ENCODE results near the gene FDXR. TPM values are rescaled to one million over a fixed set of nuclear protein-coding genes. Genes with fewer than 3 reads are reported as not detected.
"Not testable (repeated sequence)": the region's sequence is repeated elsewhere in the genome, so short reads cannot be mapped to it uniquely, and the experiment has no call there.

FDXR gene
- total RNA-seq, 1 donor from 2014 or later = 30.6 TPM

DNA sequence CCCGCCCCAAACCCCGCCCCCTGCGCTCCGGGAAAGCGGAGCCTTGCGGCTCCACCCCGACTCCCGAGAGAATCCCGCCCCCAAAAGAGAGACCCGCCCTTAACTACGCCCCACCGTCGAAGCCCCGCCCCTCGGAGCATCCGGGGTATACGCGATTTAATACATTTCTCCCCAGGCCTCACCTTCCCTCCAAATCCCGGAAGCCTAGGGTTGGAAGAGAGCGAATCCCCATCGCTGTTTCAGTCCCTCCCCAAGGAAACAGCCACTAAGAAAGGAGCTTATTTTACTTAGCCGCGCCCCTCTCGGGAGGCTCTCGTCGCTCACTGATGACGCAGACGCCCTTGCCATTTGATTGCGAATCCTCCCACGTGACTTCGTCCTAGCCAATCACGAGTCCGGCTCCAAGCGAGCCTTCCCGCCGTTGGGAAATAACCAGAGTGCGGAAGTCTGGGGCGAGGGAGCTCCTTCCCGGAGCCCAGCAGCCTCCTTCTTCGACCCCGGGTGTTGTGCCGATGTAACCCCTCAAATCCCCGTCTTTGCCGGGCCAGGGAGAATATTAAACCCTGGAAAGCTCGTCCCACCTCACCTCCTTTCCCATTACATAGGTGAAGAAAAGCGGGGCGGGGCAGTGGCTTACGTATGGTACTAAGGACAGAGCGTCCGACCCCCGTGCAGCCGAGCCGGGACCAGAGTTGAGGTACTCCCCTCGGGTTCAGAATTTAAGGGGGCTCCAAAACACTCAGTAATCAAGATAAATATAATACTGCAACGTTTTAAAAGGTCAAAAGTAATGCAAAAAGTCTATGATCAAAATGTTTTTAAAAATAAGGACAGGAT is 461 bp upstream of the FDXR start:
- peak; percentile 99 for DNase-seq (ENCODE audit: low read depth)

GRCh38 chr17:74871356-74872076 is 1.3 kb downstream of the FDXR start:
- no peak for DNase-seq (ENCODE audit: low read depth)

DNA sequence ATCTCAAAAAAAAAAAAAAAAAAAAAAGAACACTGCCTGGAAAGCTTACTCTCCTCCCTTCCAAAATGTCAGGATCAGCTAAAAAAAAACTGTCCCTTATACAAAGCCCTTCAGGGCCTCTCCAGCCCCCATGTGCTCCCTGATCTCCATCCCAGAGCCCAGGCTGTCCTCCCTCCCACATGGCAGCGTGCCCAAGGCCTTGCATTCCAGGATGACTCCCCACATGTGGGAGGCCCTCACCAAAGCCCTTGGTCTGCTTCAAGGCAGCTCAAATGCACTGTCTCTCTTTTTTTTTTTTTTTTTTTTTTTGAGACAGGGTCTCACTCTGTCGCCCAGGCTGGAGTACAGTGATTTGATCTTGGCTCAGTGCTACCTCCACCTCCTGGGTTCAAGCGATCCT is 2.3 kb downstream of the FDXR start:
- no peak for DNase-seq (ENCODE audit: low read depth)

DNA sequence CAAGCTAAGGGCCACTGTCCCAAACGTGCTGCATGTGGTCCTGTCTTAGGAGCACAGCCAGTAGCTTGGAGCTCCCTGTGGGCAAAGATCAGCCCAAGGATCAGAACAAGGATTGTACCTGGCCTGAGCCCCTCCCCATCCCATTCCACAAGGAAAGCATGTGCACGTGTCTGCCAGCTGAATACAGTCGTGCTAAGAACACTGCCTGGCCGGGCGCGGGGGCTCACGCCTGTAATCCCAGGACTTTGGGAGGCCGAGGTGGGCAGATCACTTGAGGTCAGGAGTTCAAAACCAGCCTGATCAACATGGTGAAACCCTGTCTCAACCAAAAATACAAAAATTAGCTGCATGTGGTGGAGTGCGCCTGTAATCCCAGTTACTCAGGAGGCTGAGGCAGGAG is 2.8 kb downstream of the FDXR start:
- DNase-seq (ENCODE audit: low read depth) = not testable (repeated sequence)

DNA sequence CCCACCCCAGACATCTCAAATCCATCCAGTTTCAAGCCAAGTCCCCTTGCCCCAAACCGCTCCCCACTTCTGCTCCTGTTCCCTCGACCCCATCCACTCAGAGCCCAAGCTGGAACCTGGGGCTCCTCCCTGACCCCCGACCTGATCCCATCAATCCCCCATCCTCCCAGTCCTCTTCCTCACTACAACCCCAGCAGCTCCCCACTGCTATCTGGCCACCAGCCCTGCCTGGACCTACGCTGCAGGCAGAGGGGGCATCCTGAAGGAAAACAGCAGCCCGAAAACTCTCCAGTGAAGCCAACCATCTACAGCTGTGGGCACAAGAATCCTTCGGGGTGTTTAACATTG is 3.9 kb downstream of the FDXR start:
- no peak for DNase-seq (ENCODE audit: low read depth)

DNA sequence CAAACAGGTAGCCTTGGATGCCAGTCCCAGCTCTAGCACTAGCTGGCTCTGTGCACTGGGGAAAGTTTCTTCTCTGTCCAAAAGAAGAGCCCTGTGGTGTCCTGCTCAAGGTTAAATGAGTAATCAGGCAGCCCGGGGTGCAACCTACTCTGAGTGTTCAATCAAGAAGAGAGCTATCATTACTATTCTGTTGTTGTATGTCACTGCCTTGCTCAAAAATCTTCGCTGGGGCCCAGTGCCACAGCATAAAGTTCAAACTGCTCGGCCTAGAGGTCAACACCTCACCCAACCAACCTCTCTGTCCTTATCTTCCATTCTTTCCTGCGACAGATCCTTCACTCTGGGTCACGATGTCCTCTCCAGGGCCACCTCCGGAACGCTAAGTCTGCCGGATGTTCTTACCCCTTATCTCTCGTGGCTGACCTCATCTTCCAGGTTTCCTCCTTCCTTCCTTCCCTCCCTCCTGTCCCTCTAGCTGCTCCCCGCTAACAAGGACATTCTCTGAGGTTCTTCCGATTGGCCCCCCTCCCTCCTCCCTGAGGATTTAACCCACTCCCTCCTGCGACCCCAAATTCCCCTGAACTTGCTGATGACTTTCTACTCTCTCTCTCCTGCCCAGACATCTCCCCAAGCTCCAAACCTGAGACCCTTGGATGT is 4.4 kb downstream of the FDXR start:
- no peak for DNase-seq (ENCODE audit: low read depth)

GRCh38 chr17:74866198-74866835 is 6.5 kb downstream of the FDXR start:
- DNase-seq (ENCODE audit: low read depth) = no peak

DNA sequence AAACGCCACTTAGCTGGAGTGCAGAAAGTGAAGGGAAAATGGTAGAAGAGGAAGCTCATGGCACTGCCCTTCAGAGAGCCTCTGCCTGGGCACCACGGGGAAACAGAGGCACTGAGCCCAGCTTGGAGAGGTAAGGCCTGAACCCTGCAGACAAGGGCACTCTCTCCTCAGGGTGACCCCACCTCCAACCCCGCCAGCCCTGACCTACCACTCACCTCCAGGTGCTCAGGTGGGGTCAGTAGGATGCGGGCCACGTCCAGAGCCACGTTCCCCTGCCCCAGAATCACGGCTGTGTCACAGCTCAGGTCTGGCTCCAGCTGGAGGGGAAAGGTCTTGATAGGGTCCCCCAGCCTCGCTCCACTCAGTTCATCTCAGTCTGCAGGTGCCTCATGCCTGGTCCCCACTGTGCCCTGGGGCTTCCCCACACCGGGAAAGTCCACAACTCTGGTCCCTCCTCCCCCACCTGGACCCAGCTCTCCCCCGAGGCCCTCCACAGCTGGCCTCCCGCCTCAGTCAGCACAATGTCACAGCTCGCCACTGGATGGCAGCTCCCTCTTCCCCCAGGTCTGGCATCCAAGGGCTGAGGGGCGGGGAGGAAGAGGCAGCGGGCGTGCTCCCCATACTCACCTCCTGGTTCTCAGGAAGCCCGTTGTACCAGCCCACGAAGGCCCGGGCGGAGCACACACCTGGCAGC is 7.1 kb downstream of the FDXR start:
- DNase-seq (ENCODE audit: low read depth) = no peak

- peak; percentile 29 for DNase-seq (ENCODE audit: low read depth)
These were observed 7.9 kb downstream of the FDXR start for GRCh38 chr17:74864866-74865395.

DNA sequence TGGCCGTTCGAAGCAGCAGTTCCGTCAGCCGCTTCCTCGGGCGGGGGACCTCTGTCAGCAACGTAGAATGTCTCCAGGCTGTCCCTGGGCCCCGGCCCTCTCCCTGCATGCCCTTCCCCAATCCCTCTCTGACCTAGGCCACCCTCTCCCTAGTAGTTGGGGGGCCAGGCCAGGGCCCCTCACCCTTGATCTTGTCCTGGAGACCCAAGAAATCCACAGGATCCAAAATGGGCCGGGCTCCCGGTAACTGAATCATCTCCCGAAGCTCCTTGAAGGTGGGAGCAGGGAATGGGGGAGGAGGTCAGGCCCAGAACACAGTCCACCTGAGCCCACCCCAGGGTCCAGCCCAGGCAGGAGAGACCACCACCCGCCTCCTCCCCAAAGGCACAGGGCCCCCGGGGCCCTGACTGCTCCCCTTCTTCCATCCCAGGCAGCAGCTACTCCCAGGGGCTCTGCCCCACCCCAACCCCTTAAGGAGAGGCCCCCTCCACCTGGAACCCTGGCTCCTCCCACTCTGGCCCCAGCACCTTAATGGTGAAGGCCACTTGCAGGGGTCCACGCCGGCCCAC is 8.4 kb downstream of the FDXR start:
- no peak for DNase-seq (ENCODE audit: low read depth)

DNA sequence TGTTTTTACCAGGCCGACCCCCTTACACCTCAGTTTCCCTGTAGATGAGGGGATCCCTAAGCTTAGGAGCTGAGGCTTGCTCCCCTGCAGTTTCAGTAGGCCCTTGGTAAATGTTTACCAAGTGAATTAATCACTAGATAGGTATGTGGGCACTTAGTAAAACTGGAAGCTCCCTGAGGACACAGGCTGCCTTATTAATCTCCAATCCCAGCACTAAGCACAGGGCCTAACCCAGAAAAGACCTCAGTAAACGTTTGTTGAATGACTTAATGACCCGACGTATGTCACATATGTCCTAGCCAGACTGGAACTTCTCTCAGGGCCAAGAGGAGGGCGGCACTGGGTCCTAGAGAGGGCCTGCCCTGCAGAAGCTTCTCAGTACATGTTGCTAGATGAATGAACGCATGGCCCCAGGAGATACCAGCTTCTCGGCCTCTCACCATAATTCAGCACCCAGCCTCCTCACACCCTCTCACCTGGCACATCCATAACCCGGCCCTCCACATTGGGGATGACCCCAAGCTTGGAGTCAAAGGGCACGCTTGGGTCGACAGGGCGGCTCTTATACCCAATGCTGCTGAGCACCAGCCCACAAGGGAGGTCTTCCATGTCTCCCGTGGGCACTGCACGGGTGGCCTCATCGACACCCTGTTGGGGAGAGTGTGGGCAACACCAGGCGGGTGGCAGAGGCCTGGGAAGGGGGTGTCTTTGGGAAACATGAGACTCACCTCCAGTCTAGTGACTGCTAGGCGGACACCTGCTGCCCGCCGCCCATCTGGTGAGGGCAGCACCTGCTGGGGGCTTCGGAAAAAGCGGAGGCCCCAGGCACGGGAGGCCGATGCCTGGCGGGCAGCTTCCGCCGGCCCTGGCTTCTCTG is 9.1 kb downstream of the FDXR start:
- DNase-seq (ENCODE audit: low read depth) = peak; percentile 9

- no peak for DNase-seq (ENCODE audit: low read depth)
These were observed 9.9 kb downstream of the FDXR start for GRCh38 chr17:74862919-74863318.

DNA sequence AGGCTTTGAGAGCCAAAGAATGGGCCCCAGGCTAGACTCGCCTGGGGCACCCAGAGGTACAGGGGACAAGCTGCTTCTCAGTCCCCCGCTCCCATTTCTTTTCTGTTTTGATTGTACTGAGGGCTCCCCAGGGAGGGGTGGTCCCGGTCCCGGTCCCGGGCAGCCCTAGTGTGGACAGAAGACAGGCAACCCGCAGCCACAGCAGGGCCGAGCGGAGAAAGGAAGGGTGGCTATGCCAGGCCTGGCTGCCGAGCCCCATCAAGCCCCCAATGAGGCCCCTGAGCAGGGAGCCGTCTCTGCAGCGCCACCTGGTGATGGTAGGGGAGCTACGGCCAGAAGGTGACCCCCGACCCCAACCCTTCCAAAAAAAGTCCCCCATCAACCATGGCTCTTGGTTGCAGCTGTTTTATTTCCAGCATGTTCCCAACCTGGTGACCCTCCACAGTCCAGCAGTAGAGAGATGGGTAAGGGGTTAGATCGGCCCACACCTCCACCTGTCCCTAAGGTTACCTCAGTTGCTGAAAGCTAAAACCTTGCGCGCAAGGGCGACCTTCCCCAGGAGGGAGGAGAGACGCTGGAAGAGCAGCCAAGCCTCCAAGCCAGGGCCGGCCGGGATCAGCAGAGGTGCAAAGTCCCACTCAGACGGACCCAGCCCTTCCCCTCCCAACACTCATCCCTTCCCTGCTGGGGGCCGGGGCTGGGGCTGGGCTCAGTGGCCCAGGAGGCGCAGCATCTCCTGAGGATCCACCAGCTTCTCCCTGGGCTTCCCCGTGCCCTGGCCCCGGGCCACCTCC is 10.5 kb downstream of the FDXR start:
- DNase-seq (ENCODE audit: low read depth) = no peak

GRCh38 chr17:74861662-74862107 is 11.1 kb downstream of the FDXR start:
- no peak for DNase-seq (ENCODE audit: low read depth)

GRCh38 chr17:74860872-74861661 is 11.7 kb downstream of the FDXR start:
- no peak for DNase-seq (ENCODE audit: low read depth)

DNA sequence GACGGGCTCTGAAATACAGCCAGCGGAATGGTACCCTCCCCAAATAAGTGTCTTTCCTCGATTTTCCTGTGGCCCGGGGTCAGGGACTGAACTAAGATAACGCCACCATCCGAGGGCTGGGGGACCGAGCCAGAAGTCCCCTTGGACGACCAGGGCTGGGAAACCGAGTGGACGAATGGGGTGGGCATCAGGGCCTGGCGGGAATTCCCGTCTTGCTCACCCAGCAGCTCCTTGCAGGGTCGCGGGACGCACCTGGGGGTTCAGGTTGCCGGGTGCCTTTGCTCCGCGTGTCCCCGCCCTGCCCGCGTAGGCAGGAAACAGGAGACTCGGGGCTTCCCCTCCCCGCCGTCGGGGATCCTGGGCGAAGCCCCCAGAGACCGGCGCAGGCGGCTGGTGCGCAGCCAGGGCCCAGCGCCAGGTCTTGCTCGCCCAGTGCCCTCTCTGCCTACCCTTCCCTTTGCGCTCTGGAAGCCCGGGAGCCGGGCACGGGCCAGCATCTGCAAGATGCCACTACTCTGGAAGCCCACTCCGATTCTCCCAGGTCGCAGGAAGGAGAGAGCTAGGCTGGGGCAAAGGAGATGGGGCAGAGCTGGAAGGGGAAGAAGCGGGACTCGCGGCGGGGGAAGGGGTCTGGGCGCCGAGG is 12.4 kb downstream of the FDXR start:
- no peak for DNase-seq (ENCODE audit: low read depth)

DNA sequence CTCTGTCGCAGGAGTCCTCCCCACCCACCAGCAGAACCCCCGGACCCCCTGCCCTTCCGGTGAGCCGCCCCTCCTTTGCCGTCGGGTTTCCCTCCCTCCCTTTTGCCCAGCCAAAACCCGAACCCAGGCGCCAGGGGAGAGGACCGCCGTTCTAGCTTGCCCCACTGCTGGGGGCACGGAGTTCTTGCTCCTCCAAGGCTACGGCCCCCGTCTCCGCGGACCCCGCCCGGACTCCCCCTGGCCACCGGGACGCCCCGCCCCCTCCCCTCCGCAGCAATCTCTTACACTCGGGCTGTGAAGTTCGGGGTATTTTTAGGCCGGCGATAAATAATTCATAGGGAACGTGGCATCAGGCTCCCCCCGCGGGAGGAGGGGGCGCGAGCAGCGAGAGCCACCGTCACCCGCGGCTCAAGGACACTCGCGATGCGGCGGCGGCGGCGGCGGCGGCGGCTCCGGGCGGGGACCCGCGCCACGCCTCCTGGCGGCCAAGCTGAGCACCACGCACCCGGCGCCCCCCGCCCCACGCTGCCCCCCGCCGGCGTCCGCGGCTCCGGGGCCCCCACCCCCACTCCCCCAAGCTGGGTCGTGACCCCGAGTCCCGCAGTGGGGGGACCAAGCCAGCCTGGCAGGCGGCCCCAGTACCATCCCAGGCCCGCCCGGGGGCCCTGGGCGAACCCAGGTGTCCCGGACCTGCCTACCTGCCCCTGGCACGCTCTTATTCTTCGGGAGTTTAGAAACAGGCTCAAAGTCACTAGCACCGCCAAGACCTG is 13.2 kb downstream of the FDXR start, which contains the start of gene GRIN2C:
Gene GRIN2C (minus strand): TSS at position 427 of the 770 bp plus-strand sequence. CDS start 4,793 bp downstream, outside the sequence.
- DNase-seq (ENCODE audit: low read depth) = no peak

Measured in renal cortical epithelial cell (primary cell).